ENCODE data around the gene CDK18. TPM values are rescaled to one million over a fixed set of nuclear protein-coding genes. Genes with fewer than 3 reads are reported as not detected.

The CDK18 gene
- polyA plus RNA-seq, 1 experiment, result 0.83 TPM

- Histone ChIP-seq H3K4me3 (ENCODE audit: low read depth, low read length) (no peak overlapping the region), H3K36me3 (ENCODE audit: control insufficient read depth, insufficient read depth, low read length) (no peaks in the 10 kb centered on the region), H3K27me3 (ENCODE audit: control insufficient read depth, insufficient read depth, low read length) (peaks cover 47% of the 10 kb centered on the region)
- CTCF ChIA-PET, result interaction anchor here (0.6 kb wide), 1 partner anchor 81 kb away, joined by 4 read pairs; no protein-coding TSS in a partner anchor
- DNase-seq (ENCODE audit: low read depth), result no peak
- POLR2A ChIA-PET, result no interaction called here
- no peak for TF ChIP-seq CTCF (IDR thresholded peaks at IDR 0.05; ENCODE audit: insufficient read depth, low read depth, low read length)
These were observed 72.6 kb downstream of the CDK18 start for GRCh38 chr1:205576805-205577761.

GRCh38 chr1:205577874-205578658, 73.6 kb downstream of the CDK18 start:
- Histone ChIP-seq H3K4me3 (ENCODE audit: low read depth, low read length) (no peak overlapping the region), H3K36me3 (ENCODE audit: control insufficient read depth, insufficient read depth, low read length) (no peaks in the 10 kb centered on the region), H3K27me3 (ENCODE audit: control insufficient read depth, insufficient read depth, low read length) (peaks cover 49% of the 10 kb centered on the region)
- no peak for TF ChIP-seq CTCF (IDR thresholded peaks at IDR 0.05; ENCODE audit: insufficient read depth, low read depth, low read length)
- no peak for DNase-seq (ENCODE audit: low read depth)
- POLR2A ChIA-PET, result no interaction called here
- CTCF ChIA-PET, result interaction anchor here (0.6 to 3.8 kb wide), 4 partner anchors 11 to 80 kb away, joined by 3 to 18 read pairs (median 4); no protein-coding TSS in a partner anchor

- CTCF ChIA-PET, result interaction anchor here (0.6 to 3.8 kb wide), 8 partner anchors 10 to 233 kb away, joined by 3 to 18 read pairs (median 3); no protein-coding TSS in a partner anchor
- no peak for TF ChIP-seq CTCF (IDR thresholded peaks at IDR 0.05; ENCODE audit: insufficient read depth, low read depth, low read length)
- DNase-seq (ENCODE audit: low read depth), result no peak
- peaks cover 52% of the 10 kb centered on the region for H3K27me3 ChIP-seq (ENCODE audit: control insufficient read depth, insufficient read depth, low read length)
- no peaks in the 10 kb centered on the region for H3K36me3 ChIP-seq (ENCODE audit: control insufficient read depth, insufficient read depth, low read length)
- POLR2A ChIA-PET, result no interaction called here
- no peak overlapping the region for H3K4me3 ChIP-seq (ENCODE audit: low read depth, low read length)
These were observed 74.5 kb downstream of the CDK18 start for GRCh38 chr1:205578780-205579571.

GRCh38 chr1:205579711-205580110, 75.2 kb downstream of the CDK18 start:
- H3K27me3 ChIP-seq (ENCODE audit: control insufficient read depth, insufficient read depth, low read length), result peaks cover 49% of the 10 kb centered on the region
- no peak for DNase-seq (ENCODE audit: low read depth)
- TF ChIP-seq CTCF (IDR thresholded peaks at IDR 0.05; ENCODE audit: insufficient read depth, low read depth, low read length), result no peak
- H3K4me3 ChIP-seq (ENCODE audit: low read depth, low read length), result no peak overlapping the region
- ChIA-PET CTCF (interaction anchor here (0.6 to 3.8 kb wide), 6 partner anchors 9 to 234 kb away, joined by 3 to 18 read pairs (median 4); no protein-coding TSS in a partner anchor), POLR2A (no interaction called here)
- H3K36me3 ChIP-seq (ENCODE audit: control insufficient read depth, insufficient read depth, low read length), result no peaks in the 10 kb centered on the region

All from BJ (cell line).